Coronary artery (tissue), 2 donors: ENCODE data around the gene GPC3.

ENCODE experiments used
- DNase-seq: peaks from one replicate; pipeline ENCODE4 v3.0.0-alpha.2; 2017; ENCODE audit warnings: low spot score
- H3K27ac ChIP-seq, 2 donors: fragments of 200-600 bp; sonication (generic); one replicate each; pipeline ENCODE4 v1.5.1; 2016 to 2019
- H3K4me3 ChIP-seq: fragments of 200-600 bp; sonication (generic); 2 replicates; pipeline ENCODE4 v1.5.1; 2016; ENCODE audit warnings: mild to moderate bottlenecking, moderate library complexity
- CTCF ChIP-seq: fragments of 200-600 bp; sonication (generic); IDR thresholded peaks from one replicate; pipeline ENCODE4 v1.5.1; 2019; ENCODE audit warnings: antibody characterized with exemption

GPC3 gene

GRCh38 chrX:133985164-133985966 lies at the start of gene GPC3:
Gene GPC3 (minus strand): TSS chrX:133985594.
- DNase-seq, result no peak
- no peak for TF ChIP-seq CTCF
- Histone ChIP-seq H3K27ac (no peak within 1 kb of the TSS), H3K4me3 (peak within 1 kb of the TSS; percentile 75)

GRCh38 chrX:134032441-134032840 lies 47.0 kb upstream of the GPC3 start:
- Histone ChIP-seq H3K4me3 (no peak overlapping the region), H3K27ac (no peak overlapping the region)
- TF ChIP-seq CTCF, result no peak
- DNase-seq, result no peak

GRCh38 chrX:134026565-134027311 lies 41.3 kb upstream of the GPC3 start:
- TF ChIP-seq CTCF, result no peak
- no peak for DNase-seq
- Histone ChIP-seq H3K4me3 (peak overlapping the region; percentile 53), H3K27ac (peak overlapping the region in 1 of 2 donors; percentile 6)

- no peak for TF ChIP-seq CTCF
- H3K4me3 ChIP-seq, result peak overlapping the region; percentile 53
- H3K27ac ChIP-seq, result peak overlapping the region in 1 of 2 donors; percentile 6
- no peak for DNase-seq
These were observed 40.7 kb upstream of the GPC3 start for GRCh38 chrX:134025986-134026545.

- DNase-seq, result no peak
- Histone ChIP-seq H3K27ac (peak overlapping the region in 1 of 2 donors; percentile 36), H3K4me3 (no peak overlapping the region)
- TF ChIP-seq CTCF, result no peak
These were observed 39.4 kb upstream of the GPC3 start for GRCh38 chrX:134024686-134025377.

- H3K4me3 ChIP-seq, result no peak overlapping the region
- peak overlapping the region in 1 of 2 donors; percentile 6 for H3K27ac ChIP-seq
- no peak for TF ChIP-seq CTCF
- DNase-seq, result no peak
These were observed 38.5 kb upstream of the GPC3 start for GRCh38 chrX:134023851-134024281.
